Left renal pelvis (tissue), 4 donors: ENCODE measurements around the gene ANKRD63. TPM values are rescaled to one million over a fixed set of nuclear protein-coding genes. Genes with fewer than 3 reads are reported as not detected.

Experiments
- polyA plus RNA-seq, 4 donors: library from polyadenylated mRNA; unstranded; fragments of 120-200 nt; gene quantifications; one replicate each; pipeline ENCODE4 v1.2.1, GENCODE V29; 2013; ENCODE audit not compliant: insufficient read length in 4 of 4

ANKRD63 gene
- polyA plus RNA-seq, 4 donors = 0.17 TPM; not detected in 3

Other genes with a start within 250 kb of the ANKRD63 start
- gene SRP14, start 243.9 kb downstream of the ANKRD63 start, polyA plus RNA-seq = 100 to 1,000 TPM; 477 to 639 (median 543) TPM
- gene BMF, start 174.2 kb downstream of the ANKRD63 start, polyA plus RNA-seq = 10 to 100 TPM; 22.2 to 46.7 (median 37.1) TPM
- 10 to 100 TPM; 27.0 to 33.2 (median 31.6) TPM for gene BUB1B, start 122.0 kb downstream of the ANKRD63 start, polyA plus RNA-seq
- gene PAK6, start 44.0 kb downstream of the ANKRD63 start, polyA plus RNA-seq = 1 to 10 TPM in 3 of 4 donors, under 1 TPM in 1; 0.67 to 8.4 (median 6.0) TPM
- gene PLCB2, start 24.9 kb upstream of the ANKRD63 start, polyA plus RNA-seq = 10 to 100 TPM in 2 of 4 donors, 1 to 10 TPM in 2; 7.8 to 15.1 (median 10.1) TPM
- gene INAFM2, start 40.6 kb upstream of the ANKRD63 start, polyA plus RNA-seq = 10 to 100 TPM; 13.1 to 22.2 (median 18.3) TPM
- gene CCDC9B, start 57.9 kb upstream of the ANKRD63 start, polyA plus RNA-seq = 10 to 100 TPM in 1 of 4 donors, 1 to 10 TPM in 3; 2.0 to 13.8 (median 4.9) TPM
- not detected for gene PHGR1, start 68.0 kb upstream of the ANKRD63 start, polyA plus RNA-seq
- gene DISP2, start 75.2 kb upstream of the ANKRD63 start, polyA plus RNA-seq = 1 to 10 TPM in 1 of 4 donors, under 1 TPM in 3; 0.11 to 4.6 (median 0.48) TPM
- gene KNSTRN, start 99.7 kb upstream of the ANKRD63 start, polyA plus RNA-seq = 10 to 100 TPM; 24.1 to 38.5 (median 32.8) TPM
- gene IVD, start 122.7 kb upstream of the ANKRD63 start, polyA plus RNA-seq = 10 to 100 TPM; 56.6 to 99.2 (median 67.1) TPM
- gene BAHD1, start 157.9 kb upstream of the ANKRD63 start, polyA plus RNA-seq = 10 to 100 TPM; 13.0 to 27.3 (median 21.4) TPM
- 10 to 100 TPM; 35.3 to 56.7 (median 38.2) TPM for gene CHST14, start 187.9 kb upstream of the ANKRD63 start, polyA plus RNA-seq